T-helper 9 cell (primary cell): Measurements from ENCODE around the gene FOXN3.

ENCODE experiments used
- DNase-seq: peaks from one replicate; pipeline ENCODE4 v3.0.0-alpha.2; 2020

The FOXN3 gene

GRCh38 chr14:89407856-89408255 is 9.2 kb downstream of the FOXN3 start:
- DNase-seq = no peak

GRCh38 chr14:89406941-89407340 is 10.1 kb downstream of the FOXN3 start:
- no peak for DNase-seq

GRCh38 chr14:89406361-89406760 is 10.7 kb downstream of the FOXN3 start:
- DNase-seq = no peak

GRCh38 chr14:89405712-89406111 is 11.3 kb downstream of the FOXN3 start:
- DNase-seq = no peak

GRCh38 chr14:89402363-89402762 is 14.7 kb downstream of the FOXN3 start:
- DNase-seq = no peak

GRCh38 chr14:89401761-89402160 is 15.3 kb downstream of the FOXN3 start:
- no peak for DNase-seq

- no peak for DNase-seq
Measured at GRCh38 chr14:89401241-89401640, 15.8 kb downstream of the FOXN3 start.

- DNase-seq = no peak
Measured at GRCh38 chr14:89400529-89400928, 16.5 kb downstream of the FOXN3 start.

GRCh38 chr14:89399594-89400068 is 17.4 kb downstream of the FOXN3 start:
- DNase-seq = no peak

GRCh38 chr14:89399157-89399556 is 17.9 kb downstream of the FOXN3 start:
- no peak for DNase-seq

GRCh38 chr14:89397569-89398230 is 19.3 kb downstream of the FOXN3 start:
- DNase-seq = no peak

- DNase-seq = no peak
Measured at GRCh38 chr14:89394972-89395371, 22.1 kb downstream of the FOXN3 start.

- no peak for DNase-seq
Measured at GRCh38 chr14:89393222-89393745, 23.7 kb downstream of the FOXN3 start.

- DNase-seq = no peak
Measured at GRCh38 chr14:89392181-89392580, 24.9 kb downstream of the FOXN3 start.

- DNase-seq = no peak
Measured at GRCh38 chr14:89391556-89391955, 25.5 kb downstream of the FOXN3 start.

GRCh38 chr14:89391123-89391522 is 25.9 kb downstream of the FOXN3 start:
- no peak for DNase-seq

GRCh38 chr14:89388853-89389252 is 28.2 kb downstream of the FOXN3 start:
- no peak for DNase-seq

GRCh38 chr14:89387922-89388685 is 28.9 kb downstream of the FOXN3 start:
- DNase-seq = no peak

GRCh38 chr14:89386212-89386886 is 30.7 kb downstream of the FOXN3 start:
- DNase-seq = no peak

- DNase-seq = no peak
Measured at GRCh38 chr14:89384636-89385035, 32.4 kb downstream of the FOXN3 start.

GRCh38 chr14:89384023-89384422 is 33.0 kb downstream of the FOXN3 start:
- no peak for DNase-seq

GRCh38 chr14:89382901-89383845 is 33.9 kb downstream of the FOXN3 start:
- DNase-seq = no peak
